D721Med (cell line): ENCODE results near the gene TAF4.

Source experiments
- DNase-seq: peaks from one replicate; pipeline ENCODE4 v3.0.0; 2011; ENCODE audit warnings: low spot score; ENCODE audit not compliant: insufficient read length
- FAIRE-seq: peaks from 2 replicates; lab custom pipeline; 2011; peaks lifted over from hg19 to GRCh38; lab: Jason Lieb, UNC
- TF ChIP-seq, protein P1 (sequence below): IDR thresholded peaks from 2 replicates; pipeline ENCODE4 v1.5.1; 2012; ENCODE audit warnings: mild to moderate bottlenecking, control low read depth; ENCODE audit not compliant: insufficient read depth; ENCODE audit errors: missing control alignments

TAF4 gene

DNA sequence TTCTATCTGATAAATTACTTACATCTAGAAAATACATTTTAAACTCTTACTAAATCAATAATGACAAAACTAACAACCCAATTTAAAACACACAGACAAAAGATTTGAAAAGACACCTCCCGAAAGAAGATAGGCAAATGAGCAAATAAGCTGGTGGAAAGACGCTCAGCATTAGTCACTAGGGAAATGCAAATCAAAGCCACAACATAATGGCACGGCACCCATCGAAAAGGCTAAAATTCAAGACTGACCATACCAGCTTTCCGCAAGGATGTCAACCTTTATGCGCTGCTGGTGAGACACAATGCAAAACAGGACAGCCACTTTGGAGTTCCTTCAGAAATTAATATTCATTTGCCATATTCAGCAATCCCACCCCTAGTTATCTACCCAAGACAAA, 25.9 kb downstream of the TAF4 start:
- DNase-seq = no peak
- no peak for FAIRE-seq
- TF ChIP-seq, protein P1, sequence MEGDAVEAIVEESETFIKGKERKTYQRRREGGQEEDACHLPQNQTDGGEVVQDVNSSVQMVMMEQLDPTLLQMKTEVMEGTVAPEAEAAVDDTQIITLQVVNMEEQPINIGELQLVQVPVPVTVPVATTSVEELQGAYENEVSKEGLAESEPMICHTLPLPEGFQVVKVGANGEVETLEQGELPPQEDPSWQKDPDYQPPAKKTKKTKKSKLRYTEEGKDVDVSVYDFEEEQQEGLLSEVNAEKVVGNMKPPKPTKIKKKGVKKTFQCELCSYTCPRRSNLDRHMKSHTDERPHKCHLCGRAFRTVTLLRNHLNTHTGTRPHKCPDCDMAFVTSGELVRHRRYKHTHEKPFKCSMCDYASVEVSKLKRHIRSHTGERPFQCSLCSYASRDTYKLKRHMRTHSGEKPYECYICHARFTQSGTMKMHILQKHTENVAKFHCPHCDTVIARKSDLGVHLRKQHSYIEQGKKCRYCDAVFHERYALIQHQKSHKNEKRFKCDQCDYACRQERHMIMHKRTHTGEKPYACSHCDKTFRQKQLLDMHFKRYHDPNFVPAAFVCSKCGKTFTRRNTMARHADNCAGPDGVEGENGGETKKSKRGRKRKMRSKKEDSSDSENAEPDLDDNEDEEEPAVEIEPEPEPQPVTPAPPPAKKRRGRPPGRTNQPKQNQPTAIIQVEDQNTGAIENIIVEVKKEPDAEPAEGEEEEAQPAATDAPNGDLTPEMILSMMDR = no peak

- TF ChIP-seq, protein P1 = no peak
- FAIRE-seq (no peak), DNase-seq (no peak)
Measured at GRCh38 chr20:62032609-62033368, 32.9 kb downstream of the TAF4 start.

- TF ChIP-seq, protein P1 = no peak
- DNase-seq = no peak
- no peak for FAIRE-seq
Measured at GRCh38 chr20:62031462-62032092, 34.1 kb downstream of the TAF4 start.

GRCh38 chr20:62030834-62031434, 34.7 kb downstream of the TAF4 start:
- no peak for DNase-seq
- TF ChIP-seq, protein P1 = no peak
- no peak for FAIRE-seq

DNA sequence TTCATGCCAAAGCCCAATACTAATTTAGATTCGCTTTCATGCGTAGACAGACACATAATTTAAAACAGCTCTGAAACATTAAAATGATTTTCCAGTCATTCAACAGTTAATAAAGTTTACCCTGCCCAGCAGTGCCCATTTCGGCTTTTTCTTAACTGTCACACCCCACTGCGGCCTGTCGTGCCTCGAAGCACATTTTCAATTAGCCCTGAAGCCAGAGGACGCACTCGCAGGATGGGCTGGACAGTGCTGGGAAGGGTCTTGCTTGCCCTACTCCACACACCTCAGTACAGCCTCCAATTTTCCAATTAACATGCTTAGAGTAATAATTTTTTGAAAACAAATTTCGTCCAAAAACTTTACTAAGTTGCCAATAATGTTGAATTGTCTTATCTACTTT, 35.3 kb downstream of the TAF4 start:
- FAIRE-seq = no peak
- DNase-seq = no peak
- TF ChIP-seq, protein P1 = no peak

DNA sequence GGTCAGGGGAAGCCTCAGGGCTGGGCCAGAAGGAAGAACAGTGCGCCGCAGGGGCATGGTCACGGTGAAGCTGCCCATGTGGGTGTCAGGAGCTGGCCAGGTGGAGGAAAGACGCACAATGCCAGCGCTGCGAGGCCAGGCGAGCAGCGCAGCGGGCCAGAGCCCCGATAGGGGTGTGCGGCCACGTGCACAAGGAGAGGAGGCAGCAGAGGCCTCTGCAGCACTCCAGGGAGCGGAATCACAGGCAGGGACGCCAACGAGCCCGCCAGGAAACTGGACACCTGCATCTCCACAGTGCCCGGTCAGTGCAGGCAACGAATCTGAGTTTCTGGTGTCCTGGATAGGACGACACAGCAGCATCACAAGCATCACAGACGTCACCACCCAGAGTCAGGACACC, 35.7 kb downstream of the TAF4 start:
- no peak for DNase-seq
- TF ChIP-seq, protein P1 = no peak
- FAIRE-seq = no peak
